Measurements from ENCODE around the gene GRN. TPM values are rescaled to one million over a fixed set of nuclear protein-coding genes. Genes with fewer than 3 reads are reported as not detected.

The GRN gene
- total and polyA plus RNA-seq, 9 of the 15 experiments (the other 6 are each of a cell fraction or from before 2014, with no cell fraction given) = 5.4 to 75.3 (median 20.7) TPM

- TF ChIP-seq CHAMP1 (IDR thresholded peaks at IDR 0.05) (no peak), KDM2B (CRISPR knock-in tag; IDR thresholded peaks at IDR 0.05) (no peak), ZNF436 (CRISPR knock-in tag; IDR thresholded peaks at IDR 0.05) (no peak), JUNB (CRISPR knock-in tag; conservative IDR thresholded peaks at IDR 0.05) (no peak), FOXJ2 (tag; IDR thresholded peaks at IDR 0.05) (no peak), TCF7 (IDR thresholded peaks at IDR 0.05; ENCODE audit: borderline replicate concordance) (no peak), U2AF1 (optimal IDR thresholded peaks at IDR 0.05; ENCODE audit: low read depth, low read length) (no peak), GTF2E2 (tag; IDR thresholded peaks at IDR 0.05) (no peak; the same call in 1 of the 2 replicates), MAZ (CRISPR knock-in tag; conservative IDR thresholded peaks at IDR 0.05 in 1 of 2, IDR thresholded peaks at IDR 0.05 in 1 of 2) (no peak), HDAC3 (IDR thresholded peaks at IDR 0.05; ENCODE audit: borderline replicate concordance, partially characterized antibody) (peak; percentile 54), MXD1 (CRISPR knock-in tag; IDR thresholded peaks at IDR 0.05; ENCODE audit: borderline replicate concordance, poor library complexity, severe bottlenecking) (no peak), ZNF174 (CRISPR knock-in tag; IDR thresholded peaks at IDR 0.05) (no peak), IRF2 (CRISPR knock-in tag; IDR thresholded peaks at IDR 0.05) (no peak), ZNF512 (tag; IDR thresholded peaks at IDR 0.05) (no peak), FUS (optimal IDR thresholded peaks at IDR 0.05; ENCODE audit: low read depth, low read length) (no peak), NFRKB (IDR thresholded peaks at IDR 0.05; ENCODE audit: low read depth) (peak; percentile 91), ZNF449 (CRISPR knock-in tag; IDR thresholded peaks at IDR 0.05) (no peak), ZNF124 (CRISPR knock-in tag; IDR thresholded peaks at IDR 0.05) (no peak), MTA1 (IDR thresholded peaks at IDR 0.05; ENCODE audit: borderline replicate concordance) (no peak), RHOXF2B (CRISPR knock-in tag; conservative IDR thresholded peaks at IDR 0.05) (no peak), HIVEP1 (CRISPR knock-in tag; IDR thresholded peaks at IDR 0.05) (no peak), TCFL5 (CRISPR knock-in tag; conservative IDR thresholded peaks at IDR 0.05) (no peak), TAF9B (IDR thresholded peaks at IDR 0.05; ENCODE audit: partially characterized antibody) (peak; percentile 60)
These were observed 44.7 kb downstream of the GRN start (continued) for GRCh38 chr17:44389723-44390202.

Data from K562 (cell line).